ENCODE data around the gene CA6.

DNA sequence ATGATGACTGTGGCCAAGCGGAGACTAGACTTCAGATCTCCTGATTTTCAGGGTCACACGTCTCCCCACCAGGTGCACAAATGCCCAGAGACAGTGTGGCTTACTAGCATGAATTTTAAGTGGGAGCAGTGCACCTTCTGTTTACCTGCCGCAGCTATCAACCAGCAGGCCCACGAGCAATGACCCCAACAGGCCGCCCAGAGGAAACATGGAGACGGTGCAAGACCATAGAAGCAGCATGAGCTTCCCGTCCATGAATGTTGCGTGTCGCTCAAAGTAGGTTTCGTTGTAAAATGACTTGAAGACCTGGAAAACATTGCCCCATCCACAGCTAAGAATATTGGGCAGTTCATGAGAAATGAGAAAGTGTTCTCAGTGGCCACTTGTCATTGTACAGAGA lies 77.1 kb downstream of the CA6 start:
- TF ChIP-seq POLR2A (IDR thresholded peaks at IDR 0.05) (no peak), POLR2AphosphoS5 (IDR thresholded peaks at IDR 0.05) (no peak)
- TF ChIP-seq, protein P1, sequence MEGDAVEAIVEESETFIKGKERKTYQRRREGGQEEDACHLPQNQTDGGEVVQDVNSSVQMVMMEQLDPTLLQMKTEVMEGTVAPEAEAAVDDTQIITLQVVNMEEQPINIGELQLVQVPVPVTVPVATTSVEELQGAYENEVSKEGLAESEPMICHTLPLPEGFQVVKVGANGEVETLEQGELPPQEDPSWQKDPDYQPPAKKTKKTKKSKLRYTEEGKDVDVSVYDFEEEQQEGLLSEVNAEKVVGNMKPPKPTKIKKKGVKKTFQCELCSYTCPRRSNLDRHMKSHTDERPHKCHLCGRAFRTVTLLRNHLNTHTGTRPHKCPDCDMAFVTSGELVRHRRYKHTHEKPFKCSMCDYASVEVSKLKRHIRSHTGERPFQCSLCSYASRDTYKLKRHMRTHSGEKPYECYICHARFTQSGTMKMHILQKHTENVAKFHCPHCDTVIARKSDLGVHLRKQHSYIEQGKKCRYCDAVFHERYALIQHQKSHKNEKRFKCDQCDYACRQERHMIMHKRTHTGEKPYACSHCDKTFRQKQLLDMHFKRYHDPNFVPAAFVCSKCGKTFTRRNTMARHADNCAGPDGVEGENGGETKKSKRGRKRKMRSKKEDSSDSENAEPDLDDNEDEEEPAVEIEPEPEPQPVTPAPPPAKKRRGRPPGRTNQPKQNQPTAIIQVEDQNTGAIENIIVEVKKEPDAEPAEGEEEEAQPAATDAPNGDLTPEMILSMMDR (IDR thresholded peaks at IDR 0.05 in 8 of 11, conservative IDR thresholded peaks at IDR 0.05 in 3 of 11), result no peak
